Measurements from ENCODE around the gene C2orf80.
A peak's percentile ranks its signal among the peaks of the same experiment; 100 is the strongest.
"Not testable (repeated sequence)": the region's sequence is repeated elsewhere in the genome, so short reads cannot be mapped to it uniquely, and the experiment has no call there.

C2orf80 gene

GRCh38 chr2:208175840-208176153 is 14.0 kb downstream of the C2orf80 start:
- DNase-seq: peak; percentile 23

DNA sequence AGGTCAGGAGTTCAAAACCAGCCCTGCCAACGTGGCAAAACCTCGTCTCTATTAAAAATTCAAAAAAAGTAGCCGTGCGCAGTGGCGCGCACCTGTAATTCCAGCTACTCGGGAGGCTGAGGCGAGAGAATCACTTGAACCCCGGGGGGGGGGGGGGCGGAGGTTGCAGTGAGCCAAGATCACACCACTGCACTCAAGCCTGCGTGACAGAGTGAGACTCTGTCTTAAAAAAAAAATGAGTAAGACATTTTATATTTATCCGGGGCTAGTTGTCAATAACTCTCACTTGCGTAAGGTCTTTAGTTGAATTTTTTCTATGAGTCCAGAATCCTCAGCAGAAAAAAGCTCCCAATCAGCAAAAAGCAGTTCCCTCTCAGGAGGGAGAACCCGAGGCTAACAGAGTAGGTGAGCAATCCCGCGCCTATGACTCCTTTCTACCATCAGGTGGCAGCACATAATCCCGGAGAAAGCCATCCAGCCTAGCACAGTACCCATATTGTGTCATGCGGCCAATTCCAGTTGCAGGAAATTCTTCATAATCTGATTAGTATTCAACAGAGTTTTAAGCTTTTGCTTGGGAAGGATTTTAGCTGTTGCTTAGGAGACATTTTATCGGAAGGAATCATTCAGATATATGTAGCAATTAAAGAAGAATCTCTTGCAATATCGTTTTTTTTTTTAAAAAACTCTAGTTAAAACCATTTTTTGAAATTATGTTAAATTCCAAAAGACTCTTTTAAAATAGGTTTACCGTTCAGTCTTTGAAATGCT is 14.6 kb downstream of the C2orf80 start:
- peak; percentile 93 for DNase-seq

GRCh38 chr2:208174144-208174543 is 15.7 kb downstream of the C2orf80 start:
- DNase-seq: no peak

DNA sequence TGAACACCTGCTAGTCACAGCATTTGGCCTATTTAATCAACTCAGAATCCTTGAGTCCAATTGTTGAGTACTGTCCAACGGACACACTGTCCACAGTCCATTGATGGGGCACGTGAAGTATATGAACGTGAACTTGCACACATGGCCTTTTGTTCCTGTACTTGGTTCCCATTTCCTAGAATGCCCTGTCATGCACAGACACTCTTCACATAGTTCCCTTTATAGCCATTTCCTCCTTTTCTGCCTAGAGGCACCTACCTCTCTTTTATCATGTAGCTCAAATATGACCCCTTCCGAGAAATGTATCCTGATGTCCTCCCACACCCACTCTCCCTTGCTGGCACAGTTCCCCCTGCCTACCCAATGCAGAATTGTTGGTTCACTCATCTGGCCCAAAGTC is 17.7 kb downstream of the C2orf80 start:
- DNase-seq: no peak

- DNase-seq: no peak
Observed at GRCh38 chr2:208164951-208165755, 24.7 kb downstream of the C2orf80 start.

- no peak for DNase-seq
Observed at GRCh38 chr2:208163489-208163888, 26.3 kb downstream of the C2orf80 start, which contains the start of gene CRYGA. Gene CRYGA, minus strand, starts transcription at chr2:208163589. Its CDS starts 33 bp downstream, at chr2:208163556.

- no peak for DNase-seq
Observed at GRCh38 chr2:208156439-208156838, 33.4 kb downstream of the C2orf80 start.

- DNase-seq: no peak
Observed at GRCh38 chr2:208153156-208153555, 36.7 kb downstream of the C2orf80 start.

DNA sequence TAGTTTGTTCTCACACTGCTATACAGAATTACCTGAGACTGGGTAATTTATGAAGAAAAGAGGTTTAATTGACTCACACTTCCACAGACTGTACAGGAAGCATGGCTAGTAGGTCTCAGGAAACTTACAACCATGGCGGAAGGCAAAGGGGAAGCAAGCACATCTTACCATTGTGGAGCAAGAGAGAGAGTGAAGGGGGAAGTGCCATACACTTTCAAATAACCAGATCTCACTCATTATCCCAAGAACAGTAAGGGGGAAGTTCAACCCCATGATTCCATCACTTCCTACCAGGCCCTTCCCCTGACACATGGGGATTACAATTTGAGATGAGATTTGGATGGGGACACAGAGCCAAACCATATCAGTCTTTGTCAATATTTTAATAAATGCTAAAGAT is 38.9 kb downstream of the C2orf80 start:
- DNase-seq: no peak

GRCh38 chr2:208150094-208150493 is 39.7 kb downstream of the C2orf80 start:
- no peak for DNase-seq

DNA sequence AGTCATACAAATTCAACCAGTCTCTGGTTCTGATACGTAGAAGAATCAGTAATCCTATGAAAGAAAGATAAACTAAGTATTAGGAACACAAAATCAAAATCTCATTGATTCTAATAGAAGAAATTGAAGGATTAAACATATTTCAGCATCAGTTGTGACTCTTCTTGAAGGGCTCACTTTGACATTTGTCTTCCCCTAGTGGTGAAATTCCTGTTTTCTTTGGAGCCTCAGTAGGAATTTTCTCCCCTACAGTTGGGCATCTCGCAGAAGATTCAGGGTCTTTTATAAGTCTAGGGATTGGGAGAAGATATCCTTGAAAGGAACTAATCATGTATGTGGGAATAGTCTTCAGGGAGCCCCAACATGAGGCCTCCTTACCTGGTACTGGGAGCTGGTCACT is 41.0 kb downstream of the C2orf80 start:
- no peak for DNase-seq

DNA sequence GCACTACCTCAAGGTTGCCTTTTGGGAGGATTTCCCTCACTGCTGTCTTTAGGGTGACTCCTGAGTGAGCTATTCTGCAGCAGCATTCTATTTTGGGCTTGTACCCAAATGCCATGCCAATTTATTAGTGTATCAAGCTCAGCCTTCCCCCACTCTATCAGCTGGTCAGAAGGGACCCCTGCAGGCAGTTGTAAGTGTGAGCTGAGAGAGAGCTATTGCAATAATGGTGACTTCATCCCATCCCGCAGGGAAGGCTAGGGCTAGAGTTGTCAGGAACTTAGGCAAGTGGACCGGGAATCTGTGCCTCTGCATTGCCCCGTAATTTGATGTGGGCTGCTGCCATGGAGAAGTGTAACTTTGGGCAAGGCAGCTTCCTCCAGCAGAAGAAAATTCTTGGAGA is 42.1 kb downstream of the C2orf80 start:
- no peak for DNase-seq

DNA sequence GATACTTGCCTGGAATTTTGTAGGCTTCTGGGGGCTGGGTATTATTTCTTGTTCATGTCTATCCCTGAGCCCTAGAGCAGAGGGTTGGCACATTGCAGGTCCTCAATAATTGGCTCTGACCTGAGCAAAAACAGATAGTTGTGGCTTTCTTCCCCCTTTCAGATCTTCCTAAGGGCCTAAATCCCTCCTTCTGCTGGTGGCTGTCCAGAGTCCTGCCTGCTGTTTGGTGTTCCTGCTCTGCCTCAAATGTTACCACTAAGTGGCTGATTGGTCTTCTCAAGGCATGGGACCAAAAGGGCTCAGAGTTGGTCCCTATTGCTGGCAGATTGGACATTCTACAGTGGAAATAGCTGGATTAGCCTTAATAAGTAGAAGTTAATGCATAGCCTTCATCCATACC is 42.8 kb downstream of the C2orf80 start:
- no peak for DNase-seq

- DNase-seq: no peak
Observed at GRCh38 chr2:208146006-208146405, 43.8 kb downstream of the C2orf80 start, which contains the start of gene CRYGB. Gene CRYGB, minus strand, starts transcription at chr2:208146158. Its CDS starts 38 bp downstream, at chr2:208146120.

GRCh38 chr2:208142925-208143799 is 46.7 kb downstream of the C2orf80 start:
- DNase-seq: peak; percentile 57

GRCh38 chr2:208142240-208142924 is 47.4 kb downstream of the C2orf80 start:
- peak; percentile 9 for DNase-seq

DNA sequence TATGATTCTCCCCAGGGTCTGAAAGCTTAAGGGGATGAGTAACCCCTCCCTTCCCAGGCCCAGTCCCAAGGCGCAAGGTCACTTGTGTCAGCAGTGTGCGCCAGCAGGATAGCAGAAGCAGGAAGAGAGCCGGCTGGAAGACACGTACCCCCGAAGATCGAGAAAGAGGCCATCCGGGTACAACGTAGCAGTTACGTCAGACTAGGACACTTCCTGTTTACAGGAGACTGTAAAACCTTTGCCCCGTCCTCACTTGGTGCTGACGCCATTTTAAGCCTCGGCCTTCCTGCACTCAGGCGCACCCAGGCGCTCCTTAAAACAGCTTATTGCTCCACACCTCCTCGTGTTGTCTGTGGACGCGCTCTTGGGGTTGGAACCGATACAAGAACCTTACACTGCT is 50.4 kb downstream of the C2orf80 start:
- DNase-seq: no peak

DNA sequence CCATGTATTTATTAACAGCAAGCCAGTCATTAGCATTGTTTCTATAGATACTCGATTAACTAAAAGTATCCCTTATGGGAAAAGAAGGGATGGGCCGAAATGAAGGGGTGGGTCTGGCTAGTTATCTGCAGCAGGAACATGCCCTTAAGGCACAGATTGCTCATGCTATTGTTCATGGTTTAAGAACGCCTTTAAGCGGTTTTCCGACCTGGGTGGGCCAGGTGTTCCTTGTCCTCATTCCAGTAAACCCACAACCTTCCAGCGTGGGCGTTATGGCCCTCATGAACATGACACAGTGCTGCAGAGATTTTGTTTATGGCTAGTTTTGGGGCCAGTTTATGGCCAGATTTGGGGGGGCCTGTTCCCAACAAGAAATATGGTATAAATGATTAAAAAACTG is 51.5 kb downstream of the C2orf80 start:
- DNase-seq: not testable (repeated sequence)

DNA sequence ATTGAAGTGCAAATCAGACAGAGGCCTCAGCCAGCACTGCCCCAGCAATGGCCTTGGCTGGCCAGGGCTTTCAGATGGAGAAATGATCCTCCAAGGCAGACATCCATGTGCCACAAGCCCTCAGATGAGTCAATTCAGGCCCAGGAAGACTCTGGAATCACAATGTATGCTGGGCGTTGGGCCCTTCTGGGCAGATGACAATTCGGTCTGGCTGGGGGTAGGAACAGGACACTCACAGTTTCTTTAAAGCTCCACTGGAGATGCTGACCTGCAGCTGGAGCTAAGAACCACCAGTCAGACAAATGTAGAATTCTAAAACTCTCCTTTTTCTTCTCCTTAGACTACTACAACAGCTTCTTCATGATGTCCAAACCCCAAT is 53.1 kb downstream of the C2orf80 start:
- no peak for DNase-seq

DNA sequence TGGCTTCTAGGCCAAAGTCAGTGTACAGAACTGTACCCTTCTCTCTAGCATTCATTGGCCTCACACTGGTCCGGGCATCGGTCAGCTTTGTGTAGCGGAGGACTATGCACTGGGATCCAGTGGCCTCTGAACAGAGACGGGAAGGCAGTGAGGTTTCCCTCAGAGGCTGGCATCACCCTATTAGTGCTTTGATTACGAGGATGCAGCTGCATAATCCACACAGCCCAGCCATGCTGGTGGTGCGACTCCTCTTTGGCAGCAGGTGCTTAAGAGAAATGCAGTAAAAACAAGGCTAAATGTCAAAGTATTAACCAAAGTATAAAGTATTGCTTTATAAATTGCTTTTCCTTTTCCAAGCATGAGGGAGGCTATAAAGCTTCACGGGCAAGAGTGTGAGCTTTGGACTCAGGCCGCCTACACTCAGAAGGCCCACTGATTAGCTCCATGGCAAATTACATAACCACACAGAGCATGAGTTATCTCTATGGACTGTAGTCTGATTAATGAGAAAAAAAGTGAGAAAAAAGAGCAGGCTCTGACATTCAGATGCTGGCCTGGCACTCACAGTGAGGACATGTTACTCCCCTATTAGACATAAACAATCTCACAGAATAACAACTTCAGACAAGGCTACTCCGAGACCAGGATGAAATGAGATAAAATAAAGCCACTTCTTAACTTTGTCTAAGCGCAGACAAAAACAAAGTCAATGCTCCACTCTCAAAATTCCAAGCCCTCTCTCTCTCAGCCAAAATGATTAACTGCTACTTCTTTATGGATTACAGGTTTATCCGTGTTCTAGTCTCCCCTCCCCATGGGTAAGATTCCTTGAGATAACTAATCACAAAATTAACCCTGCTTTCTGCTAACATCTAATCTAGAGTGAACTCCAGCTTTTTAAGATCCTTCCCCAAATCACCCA is 53.8 kb downstream of the C2orf80 start:
- no peak for DNase-seq

GRCh38 chr2:208134928-208135586 is 54.8 kb downstream of the C2orf80 start:
- no peak for DNase-seq
